Measurements from ENCODE around the gene ATG101.

The ATG101 gene

DNA sequence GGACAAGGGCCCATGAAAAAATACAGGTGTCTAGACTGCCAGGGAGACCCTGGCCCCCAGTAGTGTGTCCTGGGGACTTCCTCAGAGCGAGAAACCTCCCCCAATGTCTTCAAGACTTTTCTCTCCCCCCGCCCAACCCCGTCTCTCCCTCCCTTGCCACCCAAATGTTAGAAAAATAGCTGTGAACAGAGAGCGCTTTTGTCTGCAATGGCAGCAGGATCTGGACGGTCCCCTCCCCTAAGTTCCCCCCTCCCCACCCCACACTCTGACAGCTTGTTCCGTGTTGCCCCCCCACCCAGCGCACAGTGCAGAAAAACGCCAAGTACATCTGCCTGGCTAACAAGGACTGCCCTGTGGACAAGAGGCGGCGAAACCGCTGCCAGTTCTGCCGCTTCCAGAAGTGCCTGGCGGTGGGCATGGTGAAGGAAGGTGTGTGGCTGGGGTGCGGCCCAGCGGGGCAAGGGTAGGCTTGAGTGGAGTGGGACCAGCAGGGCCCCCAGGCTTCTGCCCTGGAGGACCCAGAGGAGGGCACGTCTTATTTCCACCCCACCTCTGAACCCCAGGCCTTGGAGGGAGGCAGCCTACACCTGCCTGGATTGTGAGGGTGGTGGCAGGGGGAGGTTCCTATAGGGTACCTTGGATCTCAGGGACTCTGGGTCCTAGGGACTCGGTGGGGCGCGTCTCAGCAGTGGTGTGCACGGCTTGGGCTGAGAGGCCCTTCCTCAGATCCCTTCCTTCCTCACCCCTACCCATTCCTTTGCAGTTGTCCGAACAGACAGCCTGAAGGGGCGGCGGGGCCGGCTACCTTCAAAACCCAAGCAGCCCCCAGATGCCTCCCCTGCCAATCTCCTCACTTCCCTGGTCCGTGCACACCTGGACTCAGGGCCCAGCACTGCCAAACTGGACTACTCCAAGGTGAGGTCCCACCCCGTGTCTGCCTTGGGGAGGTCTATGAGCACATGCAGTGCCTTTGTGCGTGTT lies 13.8 kb upstream of the ATG101 start:
- H3K4me3 ChIP-seq (ENCODE audit: low read depth, low read length): no peak overlapping the region
- DNase-seq (ENCODE audit: low read depth): no peak

DNA sequence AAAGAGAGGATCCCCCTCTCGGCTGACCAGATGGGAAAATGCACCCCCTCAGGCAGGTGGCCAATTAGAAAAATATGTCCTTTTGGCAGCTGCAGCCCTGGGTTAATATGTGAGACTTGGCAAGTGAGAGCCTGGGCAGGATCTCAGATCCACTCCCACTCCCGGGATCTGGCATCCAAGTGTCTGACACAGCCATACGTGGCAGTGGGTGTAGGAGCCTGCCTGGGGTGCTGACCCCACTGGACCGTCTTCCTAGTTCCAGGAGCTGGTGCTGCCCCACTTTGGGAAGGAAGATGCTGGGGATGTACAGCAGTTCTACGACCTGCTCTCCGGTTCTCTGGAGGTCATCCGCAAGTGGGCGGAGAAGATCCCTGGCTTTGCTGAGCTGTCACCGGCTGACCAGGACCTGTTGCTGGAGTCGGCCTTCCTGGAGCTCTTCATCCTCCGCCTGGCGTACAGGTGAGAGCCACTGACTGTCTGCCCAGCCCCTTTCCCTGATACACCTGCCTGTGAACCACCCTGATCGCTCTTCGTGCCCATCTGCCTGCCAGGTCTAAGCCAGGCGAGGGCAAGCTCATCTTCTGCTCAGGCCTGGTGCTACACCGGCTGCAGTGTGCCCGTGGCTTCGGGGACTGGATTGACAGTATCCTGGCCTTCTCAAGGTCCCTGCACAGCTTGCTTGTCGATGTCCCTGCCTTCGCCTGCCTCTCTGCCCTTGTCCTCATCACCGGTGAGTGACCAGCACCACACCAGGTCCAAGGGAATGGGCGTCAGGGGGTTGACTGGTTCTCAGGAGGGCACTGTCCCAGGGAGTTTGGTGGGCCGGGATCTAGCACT lies 12.8 kb upstream of the ATG101 start:
- no peak for DNase-seq (ENCODE audit: low read depth)
- H3K4me3 ChIP-seq (ENCODE audit: low read depth, low read length): no peak overlapping the region

DNA sequence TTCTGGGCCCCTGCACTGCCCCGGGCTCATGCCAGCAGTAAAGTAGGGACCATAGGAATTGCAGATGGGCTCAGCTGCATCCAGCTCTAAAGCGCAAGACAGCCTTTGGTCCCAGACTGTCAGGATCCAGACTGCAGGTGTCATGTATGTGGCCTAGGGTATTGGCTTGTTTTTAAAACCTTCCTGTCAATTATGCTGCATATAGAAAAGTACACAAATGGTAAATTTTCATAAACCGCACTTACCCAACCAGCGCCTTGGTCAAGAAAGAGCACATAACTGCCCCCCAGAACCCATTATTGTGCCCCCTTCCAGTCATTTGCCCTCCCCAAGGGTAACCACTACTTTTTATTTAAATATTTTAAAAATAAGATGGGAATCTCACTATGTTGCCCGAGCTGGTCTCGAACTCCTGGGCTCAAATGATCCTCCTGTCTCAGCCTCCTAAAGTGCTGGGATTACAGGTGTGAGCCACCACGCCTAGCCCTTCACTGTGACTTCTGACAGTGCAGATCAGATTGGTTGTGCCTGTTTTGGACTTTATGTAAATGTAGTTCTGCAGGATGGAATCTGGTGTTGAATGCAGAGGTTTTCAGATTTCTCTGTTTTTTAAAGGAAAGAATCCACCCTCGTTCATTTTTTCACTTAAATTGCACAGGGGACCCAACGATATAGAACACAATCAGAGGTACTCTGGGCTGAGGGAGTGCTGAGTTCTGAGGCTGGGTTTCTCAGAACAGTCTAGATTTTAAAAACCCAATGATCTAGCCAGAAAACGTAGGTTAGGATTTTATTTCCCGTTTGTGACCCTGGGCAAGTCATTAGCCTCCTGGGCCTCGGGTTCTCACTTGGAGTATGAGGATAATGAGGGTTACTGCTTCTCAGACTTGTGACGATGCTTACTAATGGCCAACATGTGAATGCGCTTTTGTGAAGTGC lies 11.9 kb upstream of the ATG101 start:
- DNase-seq (ENCODE audit: low read depth): no peak
- H3K4me3 ChIP-seq (ENCODE audit: low read depth, low read length): no peak overlapping the region

DNA sequence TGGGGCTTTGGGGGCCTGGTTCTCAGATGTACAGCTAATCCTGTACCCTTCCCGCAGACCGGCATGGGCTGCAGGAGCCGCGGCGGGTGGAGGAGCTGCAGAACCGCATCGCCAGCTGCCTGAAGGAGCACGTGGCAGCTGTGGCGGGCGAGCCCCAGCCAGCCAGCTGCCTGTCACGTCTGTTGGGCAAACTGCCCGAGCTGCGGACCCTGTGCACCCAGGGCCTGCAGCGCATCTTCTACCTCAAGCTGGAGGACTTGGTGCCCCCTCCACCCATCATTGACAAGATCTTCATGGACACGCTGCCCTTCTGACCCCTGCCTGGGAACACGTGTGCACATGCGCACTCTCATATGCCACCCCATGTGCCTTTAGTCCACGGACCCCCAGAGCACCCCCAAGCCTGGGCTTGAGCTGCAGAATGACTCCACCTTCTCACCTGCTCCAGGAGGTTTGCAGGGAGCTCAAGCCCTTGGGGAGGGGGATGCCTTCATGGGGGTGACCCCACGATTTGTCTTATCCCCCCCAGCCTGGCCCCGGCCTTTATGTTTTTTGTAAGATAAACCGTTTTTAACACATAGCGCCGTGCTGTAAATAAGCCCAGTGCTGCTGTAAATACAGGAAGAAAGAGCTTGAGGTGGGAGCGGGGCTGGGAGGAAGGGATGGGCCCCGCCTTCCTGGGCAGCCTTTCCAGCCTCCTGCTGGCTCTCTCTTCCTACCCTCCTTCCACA lies 11.0 kb upstream of the ATG101 start:
- H3K4me3 ChIP-seq (ENCODE audit: low read depth, low read length): no peak overlapping the region
- no peak for DNase-seq (ENCODE audit: low read depth)

GRCh38 chr12:52059582-52060497 lies 9.9 kb upstream of the ATG101 start:
- DNase-seq (ENCODE audit: low read depth): no peak
- H3K4me3 ChIP-seq (ENCODE audit: low read depth, low read length): no peak overlapping the region

DNA sequence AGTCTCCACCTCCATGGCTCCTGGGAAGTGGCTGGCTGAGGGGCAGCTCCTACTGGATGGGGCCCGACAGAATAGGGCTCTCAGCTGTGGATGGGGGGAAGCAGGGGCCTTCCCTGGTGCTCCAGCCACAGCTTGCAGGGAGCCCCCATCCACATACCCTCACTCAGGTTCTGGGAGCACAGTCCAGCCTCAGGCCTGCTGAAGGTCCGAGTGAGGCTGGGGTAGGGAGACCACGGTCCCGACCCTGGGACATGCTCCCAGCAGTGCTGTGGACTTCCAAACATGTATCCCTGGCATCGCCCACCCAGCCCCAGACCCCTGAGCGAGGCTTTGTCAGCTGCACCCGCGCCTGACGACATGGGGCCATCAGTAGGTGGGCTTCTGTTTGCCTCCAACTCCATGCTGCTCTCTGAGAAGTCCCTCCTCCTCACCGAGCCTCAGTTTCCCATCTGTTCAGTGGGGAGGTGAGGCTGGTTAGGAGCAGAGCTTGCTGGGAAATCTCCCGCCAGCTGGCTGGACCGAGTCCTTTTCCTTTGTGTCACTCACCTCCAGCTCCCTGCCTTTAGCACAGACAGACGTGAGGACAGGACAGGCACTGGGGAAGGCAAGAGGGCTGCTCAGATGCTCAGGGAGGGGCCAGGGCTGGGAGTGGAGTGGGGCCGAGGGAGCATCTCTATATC lies 9.1 kb upstream of the ATG101 start:
- H3K4me3 ChIP-seq (ENCODE audit: low read depth, low read length): no peak overlapping the region

GRCh38 chr12:52061470-52062166 lies 8.2 kb upstream of the ATG101 start:
- no peak for DNase-seq (ENCODE audit: low read depth)
- H3K4me3 ChIP-seq (ENCODE audit: low read depth, low read length): no peak overlapping the region

More for the DNA sequence above, 9.1 kb upstream of the ATG101 start:
- DNase-seq (ENCODE audit: low read depth): no peak

DNA sequence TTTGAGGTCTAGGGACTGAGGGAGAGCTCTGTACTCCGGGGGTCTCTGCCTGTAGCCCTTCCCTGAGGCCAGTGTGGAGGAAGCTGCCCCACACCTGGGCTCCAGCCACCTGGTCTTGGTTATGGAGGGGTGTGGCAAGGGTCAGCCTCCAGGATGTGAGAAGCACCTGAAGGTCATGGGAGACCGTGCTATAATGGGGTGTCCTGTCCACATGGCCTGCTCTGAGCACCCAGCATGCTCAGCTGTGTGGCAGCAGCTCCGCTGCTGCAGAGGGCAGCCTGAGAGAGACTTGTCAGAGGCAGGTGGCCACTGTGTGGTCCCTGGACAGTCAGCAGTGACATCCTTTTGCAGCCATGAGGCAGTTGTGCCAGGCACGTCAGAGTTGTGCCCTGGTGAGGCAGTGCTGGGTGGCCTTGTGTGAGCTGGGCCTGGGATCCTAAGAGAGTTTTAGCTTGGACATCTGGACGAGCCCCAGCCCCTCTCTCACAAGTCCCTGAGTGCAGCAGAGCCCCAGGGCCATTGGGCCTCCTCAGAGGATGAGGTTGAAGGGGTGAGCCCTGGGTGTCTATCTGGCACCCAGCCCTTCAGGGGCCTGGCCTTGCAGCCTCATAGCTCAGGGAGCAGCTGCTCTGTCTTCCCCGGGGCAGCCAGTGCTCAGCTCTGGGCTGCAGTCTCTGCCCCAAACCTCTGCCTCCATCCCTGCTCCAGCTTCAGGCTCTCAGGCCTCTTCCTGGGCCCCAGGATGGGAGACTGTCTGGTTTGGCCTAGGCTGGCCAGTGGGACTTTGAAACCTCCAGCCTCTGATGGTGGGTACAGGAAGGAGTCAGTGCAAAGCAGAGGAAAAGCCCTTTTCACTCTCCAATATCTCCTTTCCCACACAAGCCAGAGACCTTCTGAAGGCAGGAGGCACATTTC lies 7.4 kb upstream of the ATG101 start:
- no peak for DNase-seq (ENCODE audit: low read depth)
- H3K4me3 ChIP-seq (ENCODE audit: low read depth, low read length): no peak overlapping the region

DNA sequence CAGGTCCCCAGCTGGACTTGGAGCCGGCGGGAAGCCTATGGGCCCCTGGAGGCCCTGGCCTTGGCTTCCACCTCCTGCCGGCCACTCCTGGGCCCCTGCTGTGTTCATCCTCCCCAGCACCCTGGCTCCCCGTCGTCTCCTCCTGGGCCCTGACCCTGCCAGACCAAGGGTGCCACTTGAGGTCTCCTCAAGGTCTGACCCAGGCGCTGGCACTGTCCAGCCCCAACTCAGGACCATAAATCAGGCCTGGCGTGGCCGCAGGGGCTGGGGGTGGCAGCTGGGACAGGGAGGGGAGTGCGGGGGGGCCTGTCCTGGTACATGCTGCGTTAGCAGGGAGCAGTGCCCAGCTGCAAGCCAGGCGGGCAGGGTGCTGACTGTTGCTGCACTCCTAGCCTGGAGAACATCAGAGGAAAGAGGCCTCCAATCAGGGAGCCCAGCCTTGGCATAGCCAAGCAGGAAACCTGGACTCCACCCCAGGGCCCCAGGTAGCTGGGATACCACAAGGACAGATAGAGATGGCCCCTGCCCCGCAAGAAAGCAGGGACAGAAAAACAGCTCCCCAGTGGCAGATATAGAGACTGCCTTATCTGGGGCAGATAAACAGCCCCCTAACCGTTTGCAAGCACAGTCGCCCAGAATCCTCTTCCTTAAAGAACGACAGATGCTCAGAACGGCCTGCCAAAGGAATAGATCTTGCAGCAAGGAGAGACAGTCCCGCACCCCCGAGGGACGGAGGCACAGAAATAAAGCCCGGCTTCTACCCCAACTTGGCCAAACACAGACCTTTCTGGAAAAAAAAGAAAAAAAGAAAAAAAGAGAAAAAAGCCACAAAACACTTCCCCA lies 6.5 kb upstream of the ATG101 start:
- DNase-seq (ENCODE audit: low read depth): no peak
- no peak overlapping the region for H3K4me3 ChIP-seq (ENCODE audit: low read depth, low read length)

GRCh38 chr12:52063981-52064649 lies 5.7 kb upstream of the ATG101 start:
- H3K4me3 ChIP-seq (ENCODE audit: low read depth, low read length): no peak overlapping the region
- peak; percentile 88 for DNase-seq (ENCODE audit: low read depth)

GRCh38 chr12:52066346-52067080 lies 3.3 kb upstream of the ATG101 start:
- no peak for DNase-seq (ENCODE audit: low read depth)
- H3K4me3 ChIP-seq (ENCODE audit: low read depth, low read length): no peak overlapping the region

GRCh38 chr12:52067081-52067374 lies 2.8 kb upstream of the ATG101 start:
- H3K4me3 ChIP-seq (ENCODE audit: low read depth, low read length): no peak overlapping the region
- no peak for DNase-seq (ENCODE audit: low read depth)

- no peak for DNase-seq (ENCODE audit: low read depth)
- peak overlapping the region; percentile 99 for H3K4me3 ChIP-seq (ENCODE audit: low read depth, low read length)
Observed at GRCh38 chr12:52070185-52070925, 577 bp downstream of the ATG101 start.
